GM19239 (cell line): ENCODE data around the gene CDR2L.

Experiments
- DNase-seq: peaks from one replicate; pipeline ENCODE4 v3.0.0; 2011; ENCODE audit warnings: low spot score; ENCODE audit not compliant: insufficient read length
- FAIRE-seq: peaks from 2 replicates; lab custom pipeline; 2011; peaks lifted over from hg19 to GRCh38; lab: Jason Lieb, UNC

CDR2L gene

GRCh38 chr17:74987418-74987908 lies at the start of gene CDR2L:
Gene CDR2L (plus strand): TSS chr17:74987632. CDS start chr17:74988044, 412 bp downstream.
- DNase-seq = peak; percentile 94
- FAIRE-seq = peak; percentile 87

GRCh38 chr17:74938194-74938950 lies 49.1 kb upstream of the CDR2L start:
- DNase-seq = no peak
- no peak for FAIRE-seq

- FAIRE-seq = no peak
Measured at GRCh38 chr17:74939534-74939933, 47.9 kb upstream of the CDR2L start.

GRCh38 chr17:74941128-74941725 lies 46.2 kb upstream of the CDR2L start:
- DNase-seq (no peak), FAIRE-seq (no peak)

More at GRCh38 chr17:74939534-74939933, 47.9 kb upstream of the CDR2L start:
- DNase-seq = no peak

- DNase-seq = no peak
- no peak for FAIRE-seq
Measured at GRCh38 chr17:74943808-74944522, 43.5 kb upstream of the CDR2L start.

- FAIRE-seq (peak; percentile 55), DNase-seq (peak; percentile 61)
Measured at GRCh38 chr17:74945543-74945942, 41.9 kb upstream of the CDR2L start.

- FAIRE-seq = no peak
- no peak for DNase-seq
Measured at GRCh38 chr17:74946641-74947040, 40.8 kb upstream of the CDR2L start.

GRCh38 chr17:74947041-74947754 lies 40.2 kb upstream of the CDR2L start:
- FAIRE-seq = no peak

GRCh38 chr17:74949455-74950115 lies 37.8 kb upstream of the CDR2L start:
- DNase-seq (no peak), FAIRE-seq (no peak)

More at GRCh38 chr17:74947041-74947754, 40.2 kb upstream of the CDR2L start:
- no peak for DNase-seq

GRCh38 chr17:74950207-74950606 lies 37.2 kb upstream of the CDR2L start:
- FAIRE-seq (no peak), DNase-seq (no peak)

- FAIRE-seq (no peak), DNase-seq (no peak)
Measured at GRCh38 chr17:74951065-74951464, 36.4 kb upstream of the CDR2L start.

GRCh38 chr17:74951680-74952421 lies 35.6 kb upstream of the CDR2L start:
- FAIRE-seq = no peak
- DNase-seq = no peak

- no peak for DNase-seq
- FAIRE-seq = no peak
Measured at GRCh38 chr17:74952431-74953133, 34.9 kb upstream of the CDR2L start.

GRCh38 chr17:74953134-74953687 lies 34.2 kb upstream of the CDR2L start:
- DNase-seq (no peak), FAIRE-seq (no peak)

- DNase-seq = no peak
- FAIRE-seq = no peak
Measured at GRCh38 chr17:74954115-74954514, 33.3 kb upstream of the CDR2L start.

GRCh38 chr17:74954665-74955421 lies 32.6 kb upstream of the CDR2L start:
- DNase-seq (no peak), FAIRE-seq (no peak)

- FAIRE-seq (no peak), DNase-seq (no peak)
Measured at GRCh38 chr17:74956093-74956492, 31.3 kb upstream of the CDR2L start.
